Activated CD8-positive, alpha-beta memory T cell treated with anti-CD3 and anti-CD28 coated beads for 36 hours (primary cell): ENCODE measurements around the gene SRRD. TPM values are rescaled to one million over a fixed set of nuclear protein-coding genes. Genes with fewer than 3 reads are reported as not detected.

ENCODE experiments used
- CTCF ChIA-PET: fragments of 350-600 bp; sonication (Branson Sonifier 250); formaldehyde crosslinking; loops from one replicate; lab custom pipeline; 2021; ENCODE audit warnings: antibody characterized with exemption; lab: Charles Lee
- POLR2A ChIA-PET: fragments of 350-600 bp; sonication (Branson Sonifier 250); formaldehyde crosslinking; loops from one replicate; lab custom pipeline; 2021; ENCODE audit warnings: antibody characterized with exemption; lab: Charles Lee
- total RNA-seq, 2 experiments: library from RNA; stranded (reverse); gene quantifications; one replicate each; pipeline ENCODE4 v1.2.3, GENCODE V29; 2021

SRRD gene
- total RNA-seq, 2 experiments from 2014 or later, result 33.6 to 33.8 TPM

DNA sequence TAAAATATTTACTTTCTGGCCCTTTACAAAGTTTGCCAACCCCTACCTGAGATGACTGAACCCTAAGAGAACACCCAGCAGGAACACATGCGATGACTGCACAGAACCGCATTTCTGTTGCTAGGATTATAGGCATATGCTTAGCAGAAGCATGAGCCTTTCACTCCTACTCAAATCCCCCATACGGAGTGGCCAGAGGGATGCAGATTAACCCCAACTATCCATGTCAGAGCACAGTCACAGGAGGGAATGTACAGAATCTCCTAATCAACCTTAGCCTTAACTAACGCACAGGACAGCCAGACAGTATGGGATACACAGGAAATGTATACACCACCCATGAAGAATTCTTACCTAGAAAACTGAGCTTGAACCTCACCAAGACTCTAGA lies 6.3 kb upstream of the SRRD start:
- POLR2A ChIA-PET, result no interaction called here
- CTCF ChIA-PET, result interaction anchor here (1.0 kb wide), 1 partner anchor 113 kb away, joined by 5 read pairs; no protein-coding TSS in a partner anchor

DNA sequence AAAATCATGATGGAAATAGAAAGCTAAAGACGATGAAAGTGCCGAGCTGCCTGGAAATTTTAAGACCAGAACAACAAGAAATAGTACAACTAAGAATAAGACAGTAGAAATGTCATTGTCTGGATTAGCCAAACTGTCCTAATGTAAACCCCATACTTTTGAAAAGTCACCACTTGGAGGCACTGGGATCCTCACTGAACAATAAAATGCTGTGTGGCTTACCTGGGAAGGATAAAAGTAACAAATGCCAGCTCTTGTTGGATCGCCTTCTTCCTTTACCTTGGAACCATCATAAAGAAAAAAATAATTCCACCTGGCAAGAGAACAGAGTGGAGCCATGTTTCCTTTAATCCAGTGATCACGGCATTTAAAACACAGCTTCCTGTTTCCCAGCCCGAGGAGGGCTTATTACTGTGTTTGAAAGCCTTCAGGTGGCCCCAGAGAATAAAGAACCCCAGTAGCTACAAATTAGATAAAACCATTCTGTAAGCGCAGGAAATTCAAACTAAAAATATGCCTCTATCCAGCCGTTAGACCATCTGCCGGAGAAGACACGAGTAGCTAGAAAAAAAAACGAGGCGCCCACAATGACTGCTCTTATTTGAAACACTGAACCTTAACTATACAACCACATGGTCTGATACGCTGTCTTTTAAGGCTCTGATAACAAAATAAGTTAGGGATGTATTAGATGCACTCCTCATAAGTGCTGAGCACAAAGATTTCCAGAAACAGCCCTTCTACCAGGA lies 4.5 kb upstream of the SRRD start:
- CTCF ChIA-PET, result interaction anchor here (0.5 to 1.6 kb wide), 3 partner anchors 18 to 186 kb away, joined by 3 to 5 read pairs (median 4); no protein-coding TSS in a partner anchor
- POLR2A ChIA-PET, result no interaction called here

DNA sequence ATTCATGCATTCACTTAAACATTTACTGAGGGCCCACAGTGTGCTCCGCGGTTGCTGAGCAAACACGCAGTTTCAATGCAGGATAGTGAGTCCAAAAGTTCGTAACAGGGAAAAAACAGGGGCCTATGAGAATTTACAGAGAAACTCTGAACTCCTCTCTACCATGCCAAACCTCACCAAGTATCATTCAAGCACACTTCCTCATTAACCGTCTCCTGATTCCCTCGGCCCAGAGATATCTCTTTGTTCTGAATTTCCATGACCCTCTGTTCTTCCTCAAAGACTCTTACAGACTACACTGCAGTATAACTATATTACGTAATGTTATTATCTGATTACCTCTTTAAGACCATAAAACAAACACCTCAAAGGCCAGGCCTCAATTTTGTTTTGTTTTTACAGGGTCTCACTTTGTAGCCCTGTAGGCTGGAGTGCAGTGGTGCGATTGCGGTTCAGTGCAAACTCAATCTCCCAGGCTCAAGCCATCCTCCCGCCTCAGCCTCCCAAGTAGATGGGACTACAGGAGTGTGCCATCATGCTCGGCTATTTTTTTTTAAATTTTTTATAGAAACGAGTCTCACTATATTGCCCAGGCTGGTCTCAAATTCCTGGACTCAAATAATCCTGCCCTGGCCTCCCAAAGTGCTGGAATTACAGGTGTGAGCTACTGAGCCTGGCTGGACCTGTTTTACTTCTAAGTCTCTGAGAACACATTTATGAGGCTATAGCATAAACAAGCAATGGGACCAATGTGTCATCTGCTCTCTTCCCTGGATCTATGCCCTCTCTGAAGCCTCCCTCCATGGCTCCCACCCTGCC lies 3.7 kb upstream of the SRRD start:
- CTCF ChIA-PET, result interaction anchor here (0.5 to 1.6 kb wide), 3 partner anchors 19 to 185 kb away, joined by 3 to 5 read pairs (median 4); no protein-coding TSS in a partner anchor

DNA sequence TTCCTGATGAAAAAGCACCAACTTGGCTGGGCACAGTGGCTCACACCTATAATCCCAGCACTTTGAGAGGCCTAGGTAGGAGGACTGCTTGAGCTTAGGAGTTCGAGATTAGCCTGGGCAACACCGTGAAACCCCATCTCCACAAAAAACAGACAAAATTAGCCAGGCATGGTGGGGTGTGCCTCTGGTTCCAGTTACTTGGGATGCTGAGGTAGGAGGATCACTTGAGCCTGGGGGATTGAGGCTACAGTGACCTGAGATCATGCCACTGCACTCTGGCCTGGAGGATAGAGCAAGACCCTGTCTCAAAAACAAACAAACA lies 3.1 kb upstream of the SRRD start:
- ChIA-PET CTCF (interaction anchor here (0.6 to 4.1 kb wide), 2 partner anchors 40 to 50 kb away, joined by 5 to 12 read pairs; partner anchors contain the start of gene ASPHD2), POLR2A (no interaction called here)

More for the DNA sequence above, 3.7 kb upstream of the SRRD start:
- POLR2A ChIA-PET, result no interaction called here

DNA sequence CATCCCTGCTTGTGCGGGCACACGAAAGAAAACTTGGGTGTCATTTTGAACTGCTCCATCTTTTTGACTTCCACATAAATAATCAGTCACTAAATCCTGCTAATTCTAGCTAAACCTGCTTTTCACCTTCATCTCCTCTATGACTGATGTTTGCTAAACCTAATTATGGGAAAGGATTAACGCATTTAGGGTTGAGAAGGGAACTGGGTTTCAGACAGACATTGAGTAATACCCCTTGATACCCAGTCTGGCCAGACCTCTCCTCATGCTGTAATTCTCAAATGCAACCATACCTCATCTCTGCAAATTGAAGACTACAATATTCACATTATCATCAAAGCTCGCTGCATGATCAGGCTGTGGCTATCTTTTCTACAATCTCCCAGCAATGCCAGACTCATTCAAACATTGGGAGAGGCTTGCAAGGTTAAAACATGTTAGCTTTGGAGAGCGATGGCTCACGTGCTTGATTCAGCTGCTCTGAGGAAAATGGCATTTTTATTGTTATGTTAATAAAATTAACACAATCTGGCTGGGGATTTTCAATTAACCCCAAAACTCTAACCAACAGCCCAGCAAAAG lies 2.5 kb upstream of the SRRD start:
- ChIA-PET CTCF (interaction anchor here (0.5 to 4.1 kb wide), 4 partner anchors 20 to 130 kb away, joined by 3 to 12 read pairs (median 4); partner anchors contain the start of gene ASPHD2), POLR2A (interaction anchor here (3.4 kb wide), 1 partner anchor 51 kb away, joined by 18 read pairs; no protein-coding TSS in a partner anchor)

DNA sequence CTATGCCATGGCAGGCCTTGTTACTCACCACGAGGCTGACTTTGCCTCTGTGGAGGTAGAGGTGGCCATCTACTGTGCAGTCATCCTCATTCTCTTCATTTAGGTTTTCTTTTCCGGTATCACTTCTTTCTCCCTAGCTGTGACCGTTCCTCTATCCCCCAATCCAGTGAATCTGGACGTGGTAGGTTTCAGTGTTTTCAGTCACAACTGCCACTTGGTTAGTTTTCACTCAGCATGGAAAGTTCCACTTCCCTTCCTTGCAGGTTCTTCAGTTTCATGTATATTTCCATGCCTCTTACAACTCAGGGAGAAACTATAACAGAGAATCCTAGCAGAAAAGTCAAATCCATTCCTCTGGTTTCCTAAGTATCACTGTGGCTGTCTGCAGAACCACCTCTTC lies 2.0 kb upstream of the SRRD start:
- CTCF ChIA-PET, result interaction anchor here (0.5 to 4.1 kb wide), 3 partner anchors 21 to 130 kb away, joined by 3 to 12 read pairs (median 4); partner anchors contain the start of gene ASPHD2
- POLR2A ChIA-PET, result interaction anchor here (0.6 to 3.4 kb wide), 2 partner anchors 51 to 191 kb away, joined by 3 to 18 read pairs; no protein-coding TSS in a partner anchor

DNA sequence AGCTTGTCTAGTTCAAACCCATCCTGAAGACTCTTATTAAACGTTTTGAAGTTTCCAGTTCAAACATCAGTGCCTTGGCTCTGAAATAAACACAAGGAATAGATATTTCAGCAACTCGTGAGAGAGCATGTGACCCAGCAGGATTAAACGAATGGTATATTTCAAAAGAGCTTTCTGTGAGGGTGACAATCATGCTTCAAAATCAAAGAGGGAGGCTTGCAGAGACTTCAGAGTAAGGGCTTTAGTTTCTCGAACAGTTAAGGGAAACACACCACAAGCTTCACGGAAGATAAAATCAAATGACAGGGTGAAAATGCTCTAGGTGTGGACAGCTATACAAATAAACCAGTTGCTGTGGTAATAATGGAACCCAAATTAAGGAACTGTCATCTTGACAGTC lies 1.5 kb upstream of the SRRD start:
- CTCF ChIA-PET, result interaction anchor here (0.8 to 4.1 kb wide), 3 partner anchors 21 to 117 kb away, joined by 3 to 12 read pairs (median 3); partner anchors contain the start of gene ASPHD2
- POLR2A ChIA-PET, result interaction anchor here (0.6 to 3.4 kb wide), 2 partner anchors 52 to 191 kb away, joined by 3 to 18 read pairs; no protein-coding TSS in a partner anchor

DNA sequence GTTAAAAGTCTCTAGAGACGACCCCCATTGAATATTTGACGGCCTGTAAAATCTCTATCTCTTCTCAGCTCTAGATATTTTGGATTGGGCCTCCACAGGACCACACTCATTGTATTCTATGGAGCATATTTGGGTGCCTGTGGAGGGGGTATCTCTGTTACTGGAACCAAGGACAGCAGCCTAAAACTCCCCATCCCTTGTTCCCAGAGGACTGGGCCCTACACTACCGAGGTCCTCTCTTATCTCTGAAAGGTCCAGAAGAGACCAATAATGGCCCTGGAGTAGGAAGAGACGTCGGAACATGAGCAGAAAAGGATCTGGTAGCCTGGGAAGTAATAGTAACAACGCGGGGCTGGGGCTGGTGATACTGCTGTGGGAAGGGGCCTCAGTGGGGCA lies 636 bp upstream of the SRRD start:
- POLR2A ChIA-PET, result interaction anchor here (0.6 to 3.4 kb wide), 11 partner anchors 9 to 191 kb away, joined by 3 to 18 read pairs (median 4); no protein-coding TSS in a partner anchor
- CTCF ChIA-PET, result interaction anchor here (0.6 to 4.1 kb wide), 7 partner anchors 9 to 118 kb away, joined by 3 to 17 read pairs (median 3); partner anchors contain the start of gene ASPHD2

DNA sequence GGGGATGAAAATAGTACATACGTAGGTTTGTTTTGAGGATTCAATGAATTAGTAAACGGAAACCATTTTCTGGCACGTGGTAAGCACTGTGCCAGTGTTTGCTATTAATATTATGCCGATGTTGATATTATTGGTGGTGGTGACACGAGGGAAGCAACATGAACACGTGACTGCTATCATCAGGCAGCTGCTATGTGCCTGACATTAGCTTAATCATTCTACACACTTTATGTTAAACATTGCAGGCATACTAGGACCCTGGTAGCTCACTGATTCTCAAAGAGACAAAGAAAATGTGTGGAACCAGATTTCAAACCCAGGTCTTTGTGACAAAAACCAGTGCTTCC lies 656 bp downstream of the SRRD start:
- ChIA-PET CTCF (interaction anchor here (0.7 to 4.1 kb wide), 9 partner anchors 16 to 182 kb away, joined by 3 to 17 read pairs (median 4); partner anchors contain the start of genes ASPHD2 and MIAT), POLR2A (interaction anchor here (1.0 to 3.4 kb wide), 8 partner anchors 8 to 187 kb away, joined by 3 to 18 read pairs (median 5); no protein-coding TSS in a partner anchor)

DNA sequence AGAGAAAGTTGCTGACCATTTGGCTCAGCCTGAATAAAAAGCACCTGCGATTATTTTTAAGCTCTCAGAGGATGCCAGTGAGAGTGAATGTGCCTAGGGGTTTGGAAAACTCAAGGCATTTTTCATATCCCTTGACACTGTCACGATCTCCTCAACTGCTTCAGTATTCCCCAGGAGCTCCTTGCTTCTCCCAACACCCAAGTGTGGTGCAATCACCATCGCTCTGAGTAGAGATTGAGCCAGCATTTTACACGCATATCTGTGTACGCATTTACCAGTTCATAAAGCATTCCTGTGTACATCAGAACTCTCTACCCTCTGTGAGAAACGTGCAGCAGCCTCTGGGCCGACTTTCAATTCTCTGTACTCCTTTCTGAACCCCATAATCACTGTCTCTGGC lies 1.3 kb downstream of the SRRD start:
- POLR2A ChIA-PET, result interaction anchor here (1.0 to 2.7 kb wide), 4 partner anchors 8 to 187 kb away, joined by 4 to 13 read pairs (median 6); no protein-coding TSS in a partner anchor
- CTCF ChIA-PET, result interaction anchor here (1.5 to 2.9 kb wide), 4 partner anchors 18 to 181 kb away, joined by 3 to 17 read pairs (median 5); no protein-coding TSS in a partner anchor

DNA sequence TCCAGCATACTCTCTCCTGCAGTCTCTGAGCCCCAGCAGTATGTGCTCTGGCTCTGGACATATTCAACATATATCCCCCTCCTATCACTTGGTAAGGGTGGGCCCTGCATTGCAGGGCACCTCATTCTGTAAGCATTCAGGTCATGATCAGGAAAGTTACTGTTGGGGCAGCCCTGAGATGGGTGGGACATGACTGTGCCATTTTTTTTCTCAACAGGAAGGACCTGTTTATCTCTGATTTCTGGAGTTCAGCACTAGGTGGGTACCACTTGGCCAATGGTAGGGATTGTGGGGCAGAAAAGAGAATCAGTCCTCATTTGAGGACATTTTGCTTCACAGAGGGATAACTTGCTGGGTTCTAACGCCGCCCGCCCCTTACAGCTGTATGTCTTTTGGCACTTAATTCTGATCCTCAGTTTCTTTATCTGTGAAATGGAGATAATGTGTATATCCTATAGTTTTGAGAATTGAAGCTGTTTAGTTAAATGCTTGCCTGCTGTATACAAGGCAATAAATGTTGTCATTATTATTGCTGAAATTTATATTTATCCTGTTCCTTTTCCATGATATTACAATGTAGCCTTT lies 2.2 kb downstream of the SRRD start:
- POLR2A ChIA-PET, result no interaction called here
- CTCF ChIA-PET, result no interaction called here

DNA sequence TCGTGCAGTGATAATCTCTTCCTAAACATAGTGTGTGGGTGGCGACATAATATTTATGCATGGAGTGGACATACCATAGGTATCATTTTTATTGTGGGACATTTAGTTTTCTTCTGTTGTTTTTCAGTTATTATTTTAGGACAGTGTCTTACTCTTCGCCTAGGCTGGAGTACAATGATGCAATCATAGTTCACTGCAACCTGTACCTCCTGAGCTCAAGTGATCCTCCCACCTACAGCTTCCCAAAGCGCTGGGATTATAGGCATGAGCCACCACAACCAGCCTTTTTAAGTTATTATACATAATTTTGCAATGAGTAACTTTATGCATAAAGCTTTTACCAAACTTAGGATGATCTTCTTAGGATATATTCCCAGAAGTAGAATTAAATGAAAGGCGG lies 2.7 kb downstream of the SRRD start:
- ChIA-PET CTCF (no interaction called here), POLR2A (no interaction called here)

DNA sequence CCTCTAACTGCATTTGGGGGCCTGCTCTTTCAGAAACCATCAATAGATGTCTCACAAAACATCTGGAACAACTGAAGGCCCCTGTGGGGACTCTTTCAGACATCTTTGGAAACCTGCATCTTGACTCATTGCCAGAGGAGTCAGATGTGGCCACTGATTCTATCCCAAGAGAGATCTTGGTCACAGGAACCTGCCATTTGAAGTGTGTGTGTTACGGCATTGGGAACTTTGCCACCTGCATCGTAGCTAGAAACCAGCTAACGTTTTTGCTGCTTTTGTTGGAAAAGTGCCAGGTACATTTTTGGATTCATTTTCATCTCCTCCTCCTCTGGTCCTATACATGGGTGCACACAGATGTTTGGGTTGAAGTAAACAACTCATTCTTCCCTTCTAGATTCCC lies 4.3 kb downstream of the SRRD start:
- POLR2A ChIA-PET, result no interaction called here
- CTCF ChIA-PET, result no interaction called here

DNA sequence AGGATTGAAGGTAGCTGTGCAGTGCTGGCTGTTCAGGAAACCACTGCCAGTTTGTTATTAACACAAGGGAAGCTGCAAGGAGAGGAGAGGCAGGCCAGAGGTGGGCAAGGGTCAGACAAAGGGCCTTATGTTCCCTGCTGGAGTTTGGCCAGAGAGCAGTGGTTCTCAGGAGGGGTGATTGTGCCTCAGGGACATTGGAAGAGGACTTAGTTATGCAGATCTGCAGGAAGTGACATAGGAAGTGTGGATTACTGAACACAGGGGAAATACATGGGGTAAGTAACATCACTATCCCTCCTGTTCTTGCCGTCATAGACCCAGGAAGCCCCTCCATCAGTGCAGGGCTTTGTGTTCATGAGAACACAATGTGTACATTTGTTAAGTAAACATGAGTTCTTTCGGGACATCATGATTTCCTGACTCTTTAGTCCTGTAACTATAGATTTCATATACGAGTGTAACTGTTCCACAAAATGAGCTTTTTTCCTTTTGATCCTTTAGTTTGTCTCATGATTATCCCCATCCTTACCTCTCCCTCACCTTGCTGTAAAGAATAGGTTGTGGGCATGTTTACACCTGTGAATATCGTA lies 5.9 kb downstream of the SRRD start:
- ChIA-PET POLR2A (interaction anchor here (0.6 kb wide), 1 partner anchor 44 kb away, joined by 5 read pairs; no protein-coding TSS in a partner anchor), CTCF (interaction anchor here (0.5 kb wide), 1 partner anchor 63 kb away, joined by 3 read pairs; no protein-coding TSS in a partner anchor)

DNA sequence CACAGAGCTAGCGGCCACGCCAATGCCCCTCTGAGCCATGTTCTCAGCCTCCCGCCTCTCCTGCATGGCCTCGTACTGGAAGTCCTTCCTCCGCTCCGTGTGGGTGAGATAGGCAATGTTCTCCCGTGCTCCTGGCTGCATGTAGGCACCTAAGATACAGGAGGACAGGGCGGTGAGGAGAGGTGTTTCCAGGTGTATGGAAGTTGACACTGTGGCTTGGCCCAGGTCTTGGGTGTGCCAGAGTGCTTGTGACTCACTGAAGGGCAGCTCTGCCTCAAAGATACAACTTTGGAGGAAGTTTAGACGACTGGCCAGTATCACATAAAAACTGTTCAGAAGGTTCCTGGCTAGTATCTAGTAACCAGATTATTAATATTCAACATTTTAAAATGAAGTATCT lies 8.5 kb downstream of the SRRD start:
- POLR2A ChIA-PET, result interaction anchor here (1.9 kb wide), 1 partner anchor 8 kb away, joined by 7 read pairs; the partner anchor contains the start of genes HPS4 and SRRD
- CTCF ChIA-PET, result interaction anchor here (0.5 to 1.7 kb wide), 2 partner anchors 11 to 131 kb away, joined by 4 to 5 read pairs; no protein-coding TSS in a partner anchor

DNA sequence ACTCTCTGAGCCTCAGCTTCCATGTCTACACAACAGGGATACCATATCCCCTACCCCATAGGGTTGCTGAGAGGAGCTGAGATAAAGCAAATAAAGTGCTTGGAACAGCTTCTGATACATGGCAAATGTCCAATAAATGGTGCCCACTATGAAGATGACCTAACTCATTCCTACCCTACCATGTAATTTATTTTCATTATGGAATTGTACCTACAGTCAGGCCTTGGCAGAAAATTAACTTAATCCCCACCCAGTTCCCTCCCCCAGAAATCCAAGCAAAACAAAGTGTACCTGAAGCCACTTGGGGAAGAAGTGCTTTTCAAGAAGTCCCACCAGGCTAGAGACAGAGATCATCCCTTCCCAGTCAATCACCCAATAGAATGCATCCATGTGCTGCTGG lies 10.8 kb downstream of the SRRD start:
- ChIA-PET POLR2A (interaction anchor here (0.5 kb wide), 1 partner anchor 150 kb away, joined by 5 read pairs; no protein-coding TSS in a partner anchor), CTCF (no interaction called here)

DNA sequence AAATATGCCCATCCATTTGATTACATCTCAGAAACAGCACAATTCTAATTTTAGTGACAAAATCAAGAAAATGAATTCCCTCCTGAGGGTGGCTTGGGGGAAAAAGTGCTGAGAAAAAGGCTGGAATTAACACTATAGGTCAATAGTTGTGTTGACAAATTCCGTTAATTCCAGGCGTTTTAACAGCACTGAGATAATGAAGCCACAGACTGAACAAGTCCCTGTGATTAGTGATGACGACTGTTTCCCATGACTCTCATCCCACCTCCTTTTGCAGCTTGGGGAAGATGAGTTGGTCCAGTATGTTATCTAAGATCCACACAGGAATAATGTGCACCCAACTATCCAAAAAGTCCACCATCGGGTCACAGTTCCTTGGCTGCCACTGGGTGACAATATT lies 12.8 kb downstream of the SRRD start:
- ChIA-PET POLR2A (no interaction called here), CTCF (no interaction called here)
